K562 (cell line): ENCODE results near the gene RETSAT. TPM values are rescaled to one million over a fixed set of nuclear protein-coding genes. Genes with fewer than 3 reads are reported as not detected.

Experiments
- HDAC1 ChIP-seq, 2 experiments: fragments of 450-650 bp; IDR thresholded peaks; 2 replicates each; pipeline ENCODE4 v1.6.1; 2016 to 2017; ENCODE audit warnings: inconsistent platforms in 1 of 2, mild to moderate bottlenecking in 1 of 2, moderate library complexity in 1 of 2
- HEY1 ChIP-seq: fragments of 250-450 bp; sonication (Bioruptor Pico); IDR thresholded peaks from 2 replicates; pipeline ENCODE4 v1.5.0; 2020; ENCODE audit warnings: mild to moderate bottlenecking, moderate library complexity, borderline replicate concordance
- KAT7 ChIP-seq: sonication (generic); formaldehyde crosslinking; IDR thresholded peaks from 2 replicates; pipeline ENCODE4 v1.8.0; 2022; ENCODE audit warnings: missing genetic modification reagents, mild to moderate bottlenecking, borderline replicate concordance
- KDM2B ChIP-seq: fragments of 250-450 bp; sonication (Bioruptor Pico); IDR thresholded peaks from 2 replicates; pipeline ENCODE4 v1.8.0; 2021; ENCODE audit warnings: mild to moderate bottlenecking, moderate library complexity
- MEIS2 ChIP-seq: fragments of 450-650 bp; IDR thresholded peaks from 2 replicates; pipeline ENCODE4 v1.6.1; 2014; ENCODE audit warnings: mild to moderate bottlenecking; ENCODE audit not compliant: partially characterized antibody
- MXI1 ChIP-seq: IDR thresholded peaks from 2 replicates; pipeline ENCODE4 v1.6.1; 2011; ENCODE audit warnings: low read depth, mild to moderate bottlenecking, improper control_type of control experiment, low read length
- OTX1 ChIP-seq: fragments of 450-650 bp; formaldehyde crosslinking; IDR thresholded peaks from 2 replicates; pipeline ENCODE4 v1.4.0; 2022; ENCODE audit warnings: mild to moderate bottlenecking
- POLR2A ChIP-seq: fragments of 450-650 bp; conservative IDR thresholded peaks from 2 replicates; pipeline ENCODE4 v1.6.1; 2016
- POLR2B ChIP-seq: fragments of 450-650 bp; IDR thresholded peaks from 2 replicates; pipeline ENCODE4 v1.6.1; 2018; ENCODE audit warnings: low read depth; ENCODE audit not compliant: partially characterized antibody
- PYGO2 ChIP-seq: fragments of 450-650 bp; IDR thresholded peaks from 2 replicates; pipeline ENCODE4 v1.6.1; 2016; ENCODE audit warnings: mild to moderate bottlenecking, missing genetic modification characterization, moderate library complexity, missing compliant biosample characterization
- RNF2 ChIP-seq: sonication (generic); IDR thresholded peaks from 2 replicates; pipeline ENCODE4 v1.6.1; 2016
- SP1 ChIP-seq: sonication (generic); formaldehyde crosslinking; IDR thresholded peaks from 2 replicates; pipeline ENCODE4 v1.8.1; 2022; ENCODE audit warnings: mild to moderate bottlenecking, missing genetic modification reagents
- SRF ChIP-seq, 2 experiments: fragments of 250-450, 450-650 bp in 1 of 2; sonication (Bioruptor Pico) in 1 of 2; sonication (generic) in 1 of 2; formaldehyde crosslinking; IDR thresholded peaks; 2 replicates each; pipeline versions ENCODE4 v1.5.0 to v1.5.1; 2020 to 2022; ENCODE audit warnings: mild to moderate bottlenecking in 1 of 2, missing genetic modification reagents in 1 of 2
- SUPT5H ChIP-seq: fragments of 450-650 bp; IDR thresholded peaks from 2 replicates; pipeline ENCODE4 v1.6.1; 2016
- YY1 ChIP-seq, 3 experiments: IDR thresholded peaks; 2 replicates each; pipeline ENCODE4 v1.6.1; 2011; ENCODE audit warnings: low read length in 2 of 3, mild to moderate bottlenecking in 2 of 3, moderate library complexity in 2 of 3, borderline replicate concordance in 1 of 3, control low read depth in 1 of 3, low read depth in 1 of 3; ENCODE audit not compliant: insufficient read depth in 3 of 3, insufficient replicate concordance in 2 of 3, control insufficient read depth in 1 of 3, insufficient read length in 1 of 3; ENCODE audit errors: extremely low read depth in 1 of 3
- ZBTB17 ChIP-seq: fragments of 450-650 bp; formaldehyde crosslinking; IDR thresholded peaks from 2 replicates; pipeline ENCODE4 v1.4.0; 2020; ENCODE audit warnings: mild to moderate bottlenecking
- ZFP1 ChIP-seq: fragments of 450-650 bp; formaldehyde crosslinking; IDR thresholded peaks from 2 replicates; pipeline ENCODE4 v1.4.0; 2020; ENCODE audit warnings: mild to moderate bottlenecking, mixed read lengths
- polyA plus RNA-seq, 8 experiments: library from polyadenylated mRNA; depleted of rRNA in 4 of 8; stranded (reverse) in 5 of 8; unstranded in 3 of 8; fragments of >200 nt; fragmentation: Nextera tagmentation in 2 of 8; fragmentation: Illumina TruSeq in 1 of 8; extraction: Ambion mirVana in 2 of 8; extraction: Trizol in 1 of 8; gene quantifications; 2 replicates each; pipeline versions ENCODE4 v1.2.1 to v1.2.3, GENCODE V29; 2011 to 2014; ENCODE audit warnings: inconsistent platforms in 1 of 8, missing spikeins in 1 of 8
- total RNA-seq, 7 experiments: library from RNA; depleted of rRNA in 6 of 7; stranded (reverse); fragments of >200 nt in 6 of 7; fragmentation: Illumina TruSeq in 2 of 7; extraction: Trizol in 2 of 7; gene quantifications; 2 replicates each; pipeline versions ENCODE4 v1.2.1 to v1.2.3, GENCODE V29; 2011 to 2021; ENCODE audit warnings: low replicate concordance in 1 of 7
- TF ChIP-seq, protein P1 (sequence below): fragments of 450-650 bp; IDR thresholded peaks from one replicate; pipeline ENCODE4 v1.6.1; 2018; ENCODE audit warnings: mild to moderate bottlenecking, moderate library complexity; ENCODE audit not compliant: partially characterized antibody
- TF ChIP-seq, protein P2 (sequence below): sonication (generic); formaldehyde crosslinking; IDR thresholded peaks from 2 replicates; pipeline ENCODE4 v1.5.0; 2020; ENCODE audit warnings: missing genetic modification reagents
- TF ChIP-seq, protein P3 (sequence below): fragments of 250-450 bp; sonication (Bioruptor Pico); IDR thresholded peaks from 2 replicates; pipeline ENCODE4 v1.5.0; 2021
- TF ChIP-seq, protein P4 (sequence below): sonication (generic); formaldehyde crosslinking; IDR thresholded peaks from 2 replicates; pipeline ENCODE4 v1.8.1; 2023; ENCODE audit warnings: mild to moderate bottlenecking, missing genetic modification reagents
- TF ChIP-seq, protein P5 (sequence below): sonication (generic); formaldehyde crosslinking; IDR thresholded peaks from 2 replicates; pipeline ENCODE4 v1.8.0; 2022; ENCODE audit warnings: mild to moderate bottlenecking, missing genetic modification reagents

RETSAT gene
- total and polyA plus RNA-seq, 9 of the 15 experiments (the other 6 are each of a cell fraction or from before 2014, with no cell fraction given) = 1.9 to 21.6 (median 16.5) TPM

DNA sequence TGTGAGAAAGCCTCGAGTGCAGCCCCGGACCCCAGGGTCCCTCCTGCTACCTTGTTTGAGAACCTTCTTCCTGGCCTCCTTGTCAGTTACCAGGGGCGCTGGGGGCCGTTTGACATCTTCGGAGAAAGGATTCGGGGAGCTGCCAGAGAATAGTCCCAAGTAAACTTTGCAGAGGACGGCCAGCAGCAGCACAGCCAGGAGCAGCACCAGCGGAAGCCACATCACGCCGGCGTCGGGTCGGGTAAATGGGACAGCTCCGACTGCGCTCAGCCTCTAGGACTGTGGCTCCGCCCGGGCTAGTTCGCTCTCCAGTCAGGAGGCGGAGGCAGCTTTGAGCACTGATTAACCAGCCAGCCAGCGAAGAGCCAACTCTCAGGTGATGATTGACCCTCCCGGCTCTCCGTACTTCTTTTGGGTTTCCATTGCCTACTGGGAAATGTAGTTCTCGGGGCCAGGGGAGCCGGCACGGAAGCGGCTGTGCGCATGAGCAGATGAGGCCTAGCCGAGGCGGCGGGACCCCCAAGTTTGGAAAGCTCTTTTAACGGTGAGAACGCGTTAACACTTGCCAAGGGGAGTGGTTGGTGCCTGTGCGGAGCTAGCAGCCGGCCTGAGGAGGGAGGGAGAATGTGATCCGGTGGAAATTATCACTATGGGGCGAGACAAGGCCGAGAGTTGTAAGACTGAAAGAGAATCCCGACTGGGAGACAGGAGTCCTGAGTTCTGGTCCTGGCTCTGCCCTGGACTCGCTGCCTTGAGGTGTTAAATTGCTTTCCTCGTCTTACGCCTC is at the start of gene RETSAT, which contains the start of gene ELMOD3 (continued):
- TF ChIP-seq SP1 (CRISPR knock-in tag) = peak; percentile 75; the same call in 1 of the 2 replicates
- peak; percentile 81; the same call in 1 of the 2 replicates for TF ChIP-seq KAT7 (CRISPR knock-in tag)
- TF ChIP-seq POLR2B = peak; percentile 87
- TF ChIP-seq YY1 (IDR thresholded peaks at IDR 0.05; ENCODE audit: borderline replicate concordance in 1 of 3, control insufficient read depth in 1 of 3, extremely low read depth in 1 of 3, insufficient read depth in 3 of 3, insufficient read length in 1 of 3, insufficient replicate concordance in 2 of 3, low read depth in 1 of 3, low read length in 2 of 3) = peak in 2 of 3 experiments; percentile 10 to 50
- peak; percentile 33; the same call in 1 of the 2 replicates for TF ChIP-seq HEY1
- 0 out of 2 replicates have a peak, but pooled peaks have one; percentile 69 for TF ChIP-seq OTX1 (CRISPR knock-in tag)
- peak; percentile 90 for TF ChIP-seq SUPT5H
- TF ChIP-seq, protein P1, sequence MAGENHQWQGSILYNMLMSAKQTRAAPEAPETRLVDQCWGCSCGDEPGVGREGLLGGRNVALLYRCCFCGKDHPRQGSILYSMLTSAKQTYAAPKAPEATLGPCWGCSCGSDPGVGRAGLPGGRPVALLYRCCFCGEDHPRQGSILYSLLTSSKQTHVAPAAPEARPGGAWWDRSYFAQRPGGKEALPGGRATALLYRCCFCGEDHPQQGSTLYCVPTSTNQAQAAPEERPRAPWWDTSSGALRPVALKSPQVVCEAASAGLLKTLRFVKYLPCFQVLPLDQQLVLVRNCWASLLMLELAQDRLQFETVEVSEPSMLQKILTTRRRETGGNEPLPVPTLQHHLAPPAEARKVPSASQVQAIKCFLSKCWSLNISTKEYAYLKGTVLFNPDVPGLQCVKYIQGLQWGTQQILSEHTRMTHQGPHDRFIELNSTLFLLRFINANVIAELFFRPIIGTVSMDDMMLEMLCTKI = no peak
- no peak for TF ChIP-seq ZFP1 (CRISPR knock-in tag)
- TF ChIP-seq, protein P2, sequence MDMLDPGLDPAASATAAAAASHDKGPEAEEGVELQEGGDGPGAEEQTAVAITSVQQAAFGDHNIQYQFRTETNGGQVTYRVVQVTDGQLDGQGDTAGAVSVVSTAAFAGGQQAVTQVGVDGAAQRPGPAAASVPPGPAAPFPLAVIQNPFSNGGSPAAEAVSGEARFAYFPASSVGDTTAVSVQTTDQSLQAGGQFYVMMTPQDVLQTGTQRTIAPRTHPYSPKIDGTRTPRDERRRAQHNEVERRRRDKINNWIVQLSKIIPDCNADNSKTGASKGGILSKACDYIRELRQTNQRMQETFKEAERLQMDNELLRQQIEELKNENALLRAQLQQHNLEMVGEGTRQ (CRISPR knock-in tag) = no peak
- peak; percentile 93 for TF ChIP-seq POLR2A
- TF ChIP-seq PYGO2 (tag) = no peak
- TF ChIP-seq HDAC1 (IDR thresholded peaks at IDR 0.05) = peak in 1 of 2 experiments; percentile 46; a peak in 2 of 4 replicates
- peak; percentile 26; the same call in 1 of the 2 replicates for TF ChIP-seq ZBTB17
- TF ChIP-seq, protein P3, sequence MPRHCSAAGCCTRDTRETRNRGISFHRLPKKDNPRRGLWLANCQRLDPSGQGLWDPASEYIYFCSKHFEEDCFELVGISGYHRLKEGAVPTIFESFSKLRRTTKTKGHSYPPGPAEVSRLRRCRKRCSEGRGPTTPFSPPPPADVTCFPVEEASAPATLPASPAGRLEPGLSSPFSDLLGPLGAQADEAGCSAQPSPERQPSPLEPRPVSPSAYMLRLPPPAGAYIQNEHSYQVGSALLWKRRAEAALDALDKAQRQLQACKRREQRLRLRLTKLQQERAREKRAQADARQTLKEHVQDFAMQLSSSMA (CRISPR knock-in tag) = no peak
- TF ChIP-seq, protein P4, sequence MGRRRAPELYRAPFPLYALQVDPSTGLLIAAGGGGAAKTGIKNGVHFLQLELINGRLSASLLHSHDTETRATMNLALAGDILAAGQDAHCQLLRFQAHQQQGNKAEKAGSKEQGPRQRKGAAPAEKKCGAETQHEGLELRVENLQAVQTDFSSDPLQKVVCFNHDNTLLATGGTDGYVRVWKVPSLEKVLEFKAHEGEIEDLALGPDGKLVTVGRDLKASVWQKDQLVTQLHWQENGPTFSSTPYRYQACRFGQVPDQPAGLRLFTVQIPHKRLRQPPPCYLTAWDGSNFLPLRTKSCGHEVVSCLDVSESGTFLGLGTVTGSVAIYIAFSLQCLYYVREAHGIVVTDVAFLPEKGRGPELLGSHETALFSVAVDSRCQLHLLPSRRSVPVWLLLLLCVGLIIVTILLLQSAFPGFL (CRISPR knock-in tag) = peak; percentile 35; the same call in 1 of the 2 replicates
- TF ChIP-seq MXI1 = peak; percentile 26; the same call in 1 of the 2 replicates
- TF ChIP-seq MEIS2 = peak; percentile 45
- peak; percentile 11; the same call in 1 of the 2 replicates for TF ChIP-seq KDM2B (CRISPR knock-in tag)
- TF ChIP-seq, protein P5, sequence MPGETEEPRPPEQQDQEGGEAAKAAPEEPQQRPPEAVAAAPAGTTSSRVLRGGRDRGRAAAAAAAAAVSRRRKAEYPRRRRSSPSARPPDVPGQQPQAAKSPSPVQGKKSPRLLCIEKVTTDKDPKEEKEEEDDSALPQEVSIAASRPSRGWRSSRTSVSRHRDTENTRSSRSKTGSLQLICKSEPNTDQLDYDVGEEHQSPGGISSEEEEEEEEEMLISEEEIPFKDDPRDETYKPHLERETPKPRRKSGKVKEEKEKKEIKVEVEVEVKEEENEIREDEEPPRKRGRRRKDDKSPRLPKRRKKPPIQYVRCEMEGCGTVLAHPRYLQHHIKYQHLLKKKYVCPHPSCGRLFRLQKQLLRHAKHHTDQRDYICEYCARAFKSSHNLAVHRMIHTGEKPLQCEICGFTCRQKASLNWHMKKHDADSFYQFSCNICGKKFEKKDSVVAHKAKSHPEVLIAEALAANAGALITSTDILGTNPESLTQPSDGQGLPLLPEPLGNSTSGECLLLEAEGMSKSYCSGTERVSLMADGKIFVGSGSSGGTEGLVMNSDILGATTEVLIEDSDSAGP (CRISPR knock-in tag) = no peak
- peak; percentile 76; the same call in 1 of the 2 replicates for TF ChIP-seq RNF2
- TF ChIP-seq SRF (CRISPR knock-in tag; IDR thresholded peaks at IDR 0.05) = peak in 1 of 2 experiments; percentile 56; a peak in 2 of 4 replicates
